NCI-H1092 (cell line): ENCODE data around the gene RPS6KA2.

ENCODE experiments used
- DNase-seq: peaks from one replicate; lab custom pipeline; 2025; lab: John Stamatoyannopoulos, UW

Gene RPS6KA2

DNA sequence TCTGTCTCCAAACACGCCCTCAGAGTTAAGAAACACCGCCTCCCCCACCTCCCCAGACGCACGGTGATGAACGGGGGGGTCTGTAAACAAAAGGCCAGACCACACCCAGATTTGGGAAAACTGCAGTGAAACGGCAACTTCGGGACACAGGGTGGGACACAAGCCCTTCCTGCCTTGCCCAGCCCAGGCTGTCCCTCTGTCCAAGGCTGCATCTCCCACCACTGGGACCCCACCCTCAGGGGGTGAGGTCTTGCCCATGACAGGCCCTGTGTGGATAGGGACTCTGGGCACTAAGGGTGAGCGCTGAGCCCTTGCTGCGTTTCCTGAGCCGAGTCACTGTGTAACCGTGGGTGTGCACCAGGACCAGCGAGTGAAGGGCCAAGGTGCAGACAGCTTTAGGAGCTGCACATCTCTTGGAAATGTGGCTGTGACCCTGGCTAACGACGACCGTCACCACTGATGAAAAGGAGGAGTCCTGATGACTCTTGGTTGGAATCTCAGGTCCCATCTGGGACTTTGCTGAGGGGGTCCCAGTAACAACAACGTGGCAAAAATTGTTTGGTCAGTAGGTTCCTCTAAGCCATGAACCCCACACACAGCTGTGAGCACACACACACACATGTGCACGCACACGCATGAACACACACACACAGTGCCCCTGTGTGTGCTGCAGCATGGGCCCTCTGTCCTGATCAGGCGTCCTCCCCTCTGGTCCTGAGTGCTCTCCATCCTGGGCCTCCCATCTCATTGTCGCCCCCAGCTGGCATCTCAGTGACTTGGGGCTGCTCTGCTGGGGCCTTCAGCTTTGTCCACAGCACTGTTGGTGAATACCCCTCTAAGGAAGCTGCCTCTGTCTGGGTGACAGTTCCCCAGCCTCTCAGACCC lies 141.2 kb downstream of the RPS6KA2 start:
- DNase-seq, result no peak

DNA sequence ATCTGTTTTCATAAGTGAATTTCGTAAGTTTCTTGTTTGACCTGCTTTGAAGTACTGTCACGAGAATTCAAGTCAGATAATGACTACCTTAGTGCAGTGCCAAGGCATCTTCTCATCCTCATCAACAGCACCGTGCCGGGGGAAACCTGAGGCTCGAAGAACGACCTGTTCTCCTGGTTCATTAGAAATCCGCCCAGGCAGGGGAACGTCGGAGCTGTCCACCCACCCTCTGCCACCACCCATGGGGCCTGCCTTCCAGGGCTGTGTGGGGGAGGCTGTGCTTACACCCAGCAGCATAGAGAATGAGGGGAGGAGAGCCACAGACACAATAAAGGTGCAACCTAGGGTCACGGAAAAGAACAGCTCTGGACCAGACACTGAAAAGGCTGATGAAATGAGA lies 142.2 kb downstream of the RPS6KA2 start:
- DNase-seq, result no peak

DNA sequence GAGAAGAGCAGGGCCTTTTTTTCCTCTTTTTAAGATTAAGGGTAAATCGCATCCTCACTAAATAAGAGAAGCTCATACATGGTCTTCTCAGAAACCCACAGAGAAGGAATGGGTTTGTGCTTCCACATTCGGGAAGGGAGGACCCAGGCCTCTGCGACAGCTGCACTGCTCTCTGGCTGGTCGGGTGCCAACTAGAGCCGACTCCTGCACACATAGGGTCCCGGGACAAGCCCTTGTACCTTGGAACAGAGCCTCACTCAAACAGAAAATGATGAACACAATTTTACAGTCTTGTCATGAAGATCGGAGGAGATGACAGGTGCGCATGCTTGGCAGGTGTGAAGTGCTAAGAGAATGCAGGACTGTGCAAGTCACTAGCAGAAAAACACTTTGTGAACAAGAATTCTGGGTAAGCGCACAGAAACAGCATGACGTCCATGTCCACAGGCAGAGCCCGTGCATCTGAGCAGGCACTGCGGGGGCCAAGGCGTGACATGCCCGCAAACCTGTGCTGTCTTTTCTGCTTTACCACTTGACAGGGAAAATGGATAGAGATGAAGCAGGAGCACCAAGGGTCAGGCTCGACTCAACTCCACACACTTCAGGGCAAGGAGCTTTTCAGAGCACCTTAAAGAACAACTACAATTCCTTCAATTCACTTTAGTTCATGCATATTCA lies 143.3 kb downstream of the RPS6KA2 start:
- DNase-seq, result no peak

DNA sequence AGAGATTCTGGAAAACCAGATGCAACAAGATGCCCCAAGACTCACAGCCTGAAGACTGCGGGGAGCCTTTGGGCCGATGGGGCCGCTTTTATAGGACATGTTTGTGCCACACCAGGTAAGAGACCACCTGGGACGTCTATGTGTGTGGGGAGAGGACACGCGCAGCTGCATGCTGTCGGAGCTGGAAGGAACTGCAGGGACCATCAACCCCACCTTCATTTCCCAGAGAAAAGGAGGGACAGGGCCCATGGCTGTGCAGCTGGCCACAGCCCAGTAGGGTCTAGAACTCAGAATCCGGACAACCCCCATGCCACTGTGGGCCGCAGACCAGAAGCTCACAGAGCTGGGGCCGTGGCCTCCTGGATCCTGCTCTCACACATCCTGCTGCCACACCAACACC lies 144.0 kb downstream of the RPS6KA2 start:
- no peak for DNase-seq

DNA sequence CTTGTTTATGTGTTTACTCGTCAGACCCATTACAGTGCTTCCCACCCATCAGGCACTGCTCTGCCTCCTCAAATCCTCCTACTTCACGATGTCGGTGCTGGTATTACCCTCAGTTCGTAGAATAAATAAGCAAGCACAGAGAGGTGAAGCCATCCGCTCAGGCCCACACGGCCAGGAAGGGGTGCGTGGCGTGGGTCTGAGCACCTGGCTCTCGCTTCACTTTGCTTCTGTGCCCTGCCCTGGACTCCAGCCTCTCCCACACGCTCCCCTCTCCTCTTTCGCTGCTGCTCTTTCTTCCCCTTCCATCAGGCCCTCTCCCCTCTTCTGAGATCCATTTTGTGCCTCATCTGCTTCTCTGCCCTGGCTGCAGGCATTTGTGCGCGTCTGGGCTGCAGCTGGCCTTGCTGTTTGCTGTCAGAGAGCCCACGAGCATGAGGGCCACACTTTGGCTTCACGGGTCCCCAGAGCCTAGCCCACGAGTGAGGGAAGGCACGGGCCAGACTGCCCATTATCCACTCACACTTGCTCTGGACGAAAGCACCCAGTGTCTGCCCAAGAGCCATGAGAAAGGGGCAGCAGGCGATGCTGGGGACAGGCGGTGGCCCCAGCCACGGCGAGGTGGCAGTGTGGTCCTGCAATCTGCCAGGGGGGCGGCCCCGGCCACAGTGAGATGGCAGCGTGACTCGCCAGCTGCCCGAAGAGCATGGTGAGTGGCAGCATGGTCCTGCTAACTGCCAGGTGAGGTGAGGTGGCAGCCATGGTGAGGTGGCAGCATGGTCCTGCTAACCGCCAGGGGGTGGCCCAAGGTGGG lies 148.1 kb downstream of the RPS6KA2 start:
- DNase-seq, result no peak

DNA sequence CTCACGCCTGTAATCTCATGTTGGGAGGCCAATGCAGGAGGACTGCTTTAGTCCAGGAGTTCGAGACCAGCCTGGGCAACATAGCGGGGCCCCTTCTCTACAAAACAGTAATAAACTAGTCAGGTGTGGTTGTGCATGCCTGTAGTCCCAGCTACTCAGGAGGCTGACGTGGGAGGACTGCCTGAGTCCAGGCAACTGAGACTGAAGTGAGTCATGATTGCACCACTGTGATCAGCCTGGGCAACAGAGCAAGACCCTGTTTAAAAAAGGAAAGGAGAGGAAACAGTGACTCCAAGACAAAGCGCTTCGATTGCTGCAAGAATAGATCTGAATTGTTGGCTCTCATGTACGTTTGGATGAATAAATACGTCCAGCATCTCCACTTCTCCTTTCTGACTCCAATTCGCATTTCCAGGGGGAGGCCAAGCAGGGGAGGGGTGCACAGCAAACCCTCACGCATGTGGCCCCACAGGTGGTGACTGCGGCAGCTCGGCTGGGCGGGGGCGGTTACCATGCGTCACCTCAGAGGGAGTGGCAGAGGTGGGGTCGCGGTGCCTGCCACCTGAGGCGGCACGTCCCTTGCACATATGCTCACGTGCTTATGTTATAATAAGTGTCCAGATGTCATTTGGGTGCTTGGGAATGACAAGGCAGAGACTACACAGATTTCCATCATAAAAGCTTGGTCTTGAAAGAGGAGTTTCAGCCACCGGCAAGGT lies 149.2 kb downstream of the RPS6KA2 start:
- DNase-seq, result no peak

DNA sequence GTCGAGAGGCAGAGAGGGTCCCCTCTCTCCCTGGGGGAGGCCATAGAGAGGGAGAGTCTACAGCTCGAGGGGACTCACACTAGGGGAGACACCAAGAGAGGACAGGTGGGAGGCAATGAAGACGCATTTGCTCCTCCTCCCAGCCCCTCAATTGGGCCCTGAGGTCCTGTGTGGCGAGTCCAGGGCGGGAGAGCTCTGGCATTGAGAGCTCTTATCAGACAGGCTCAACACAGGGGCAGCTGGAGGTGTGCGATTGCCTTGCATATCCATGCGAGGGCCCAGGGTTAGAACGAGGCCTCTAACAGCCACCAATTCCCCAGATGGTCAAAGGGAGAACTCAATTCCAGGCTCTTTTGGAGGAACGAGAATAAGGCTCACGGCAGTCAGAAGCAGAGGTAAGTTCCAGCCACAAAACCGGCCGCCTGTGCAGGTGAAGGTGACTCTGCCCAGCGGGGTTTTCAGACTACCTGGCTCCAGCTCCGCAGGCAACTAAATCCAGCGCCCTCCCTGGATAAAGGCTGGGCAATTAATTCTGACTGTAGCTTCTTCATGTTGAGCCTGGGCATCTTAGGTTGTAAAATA lies 150.3 kb downstream of the RPS6KA2 start:
- DNase-seq, result no peak

DNA sequence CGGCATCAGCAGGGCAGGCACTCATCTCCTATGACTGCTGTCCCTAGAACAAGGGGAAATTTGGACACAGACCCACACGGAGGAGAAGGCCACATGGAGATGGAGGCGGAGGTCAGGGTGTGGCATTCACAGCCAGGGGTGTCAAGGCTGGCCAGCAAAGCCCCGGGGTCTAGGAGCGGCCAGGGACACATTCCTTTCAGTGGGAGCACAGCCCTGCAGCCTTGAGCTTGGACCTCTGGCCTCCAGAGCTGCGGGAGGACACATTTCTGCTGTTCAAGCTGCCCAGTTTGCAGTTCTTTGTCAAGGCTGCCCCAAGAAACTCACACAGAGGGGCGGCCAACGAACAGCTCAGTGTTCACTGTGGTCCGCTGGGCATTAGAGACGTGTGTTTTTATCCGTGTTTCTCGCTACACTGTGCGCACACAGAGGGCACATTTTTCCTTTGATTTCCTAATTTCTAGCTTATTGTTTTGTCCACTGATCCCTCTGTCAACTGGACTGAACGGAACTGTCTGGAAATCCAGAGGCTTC lies 150.9 kb downstream of the RPS6KA2 start:
- no peak for DNase-seq

DNA sequence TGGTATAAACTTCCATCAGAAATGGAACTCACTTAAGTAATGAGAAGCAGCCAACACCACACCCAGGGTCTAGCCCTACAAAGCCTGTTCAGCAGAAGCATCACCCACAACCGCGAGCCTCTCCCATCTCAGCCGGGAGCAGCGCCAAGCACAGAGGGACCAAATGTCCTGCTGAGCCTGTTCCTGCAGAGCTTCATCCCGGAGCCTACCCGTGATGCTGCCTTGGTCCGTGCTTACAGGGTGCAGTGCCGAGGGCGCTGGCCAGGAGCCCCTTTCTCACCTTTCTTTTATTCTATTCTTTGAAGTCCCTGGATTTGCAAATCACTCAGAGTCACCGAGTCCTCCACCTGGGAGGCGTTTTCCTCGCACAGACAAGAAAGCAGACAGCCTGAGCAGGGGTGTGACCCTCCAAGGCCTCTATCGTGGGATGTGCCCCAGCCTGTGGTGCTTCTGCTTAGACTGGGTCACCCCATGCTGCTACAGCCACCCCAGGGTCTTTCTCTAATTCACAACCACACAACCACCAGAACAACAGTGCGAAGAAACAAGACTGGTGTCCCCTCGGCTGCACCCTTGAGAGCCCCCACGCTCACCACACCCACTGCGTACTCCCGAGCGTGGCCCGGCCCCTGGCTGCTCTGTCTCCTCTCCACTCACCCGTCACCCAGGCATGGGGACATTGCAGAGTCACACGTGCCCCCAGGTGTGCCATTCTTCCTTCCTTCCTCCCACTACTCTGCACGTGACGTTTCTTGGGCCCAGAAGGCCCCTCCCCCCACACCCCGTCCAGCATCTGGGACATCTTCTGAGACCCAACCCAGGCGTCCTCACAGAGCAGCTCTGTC lies 152.1 kb downstream of the RPS6KA2 start:
- DNase-seq, result no peak

DNA sequence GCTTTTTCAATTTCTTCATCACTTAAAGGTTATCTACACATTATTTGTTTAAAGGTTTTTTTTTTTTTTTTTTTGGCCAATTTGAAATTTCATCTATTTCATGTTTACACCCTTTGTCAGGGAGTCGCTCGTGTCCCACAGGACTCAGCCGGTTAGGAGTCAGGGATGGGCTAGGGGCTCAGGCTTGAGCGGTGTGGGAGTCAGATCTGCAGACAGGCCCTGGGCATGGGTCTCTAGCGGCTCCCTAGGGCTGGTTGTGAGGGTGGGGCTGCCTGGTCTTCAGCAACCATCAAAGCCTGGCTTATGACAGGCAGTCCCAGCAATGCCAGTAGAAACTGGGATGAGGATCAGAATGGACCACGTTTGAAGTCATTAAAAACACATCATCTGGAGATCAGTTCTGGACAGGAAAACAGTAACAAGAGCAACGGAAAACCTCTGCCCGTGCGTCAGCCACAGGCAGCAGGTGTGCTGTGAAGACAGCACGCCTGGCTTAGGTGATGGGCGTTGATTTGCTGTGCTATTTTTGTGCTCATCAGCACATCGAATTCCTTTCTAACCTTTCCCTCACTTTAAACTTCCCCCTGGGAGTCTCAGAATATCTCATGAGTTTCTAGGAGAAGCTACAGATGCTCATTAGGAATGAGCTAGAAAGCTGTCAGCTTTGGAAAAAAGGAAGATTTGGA lies 153.0 kb downstream of the RPS6KA2 start:
- no peak for DNase-seq

DNA sequence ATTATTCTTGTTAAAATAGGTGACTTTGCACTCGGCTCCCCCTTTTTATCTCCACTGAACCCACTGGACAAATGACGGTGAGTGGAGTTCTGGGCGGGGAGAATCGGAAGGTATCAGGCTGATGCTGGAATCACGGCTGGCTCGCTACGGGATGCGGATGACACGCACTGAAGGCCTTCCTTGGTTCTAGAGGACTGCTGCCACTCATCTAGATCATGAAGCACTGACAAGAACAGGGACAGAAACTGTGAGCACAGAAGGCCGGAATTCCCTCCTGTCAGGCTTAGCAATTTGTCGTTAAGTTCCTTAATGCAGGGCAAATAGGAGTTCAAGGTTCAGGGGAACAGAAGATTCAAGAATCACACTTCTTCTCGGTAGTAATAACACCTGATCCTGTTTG lies 154.4 kb downstream of the RPS6KA2 start:
- DNase-seq, result no peak

DNA sequence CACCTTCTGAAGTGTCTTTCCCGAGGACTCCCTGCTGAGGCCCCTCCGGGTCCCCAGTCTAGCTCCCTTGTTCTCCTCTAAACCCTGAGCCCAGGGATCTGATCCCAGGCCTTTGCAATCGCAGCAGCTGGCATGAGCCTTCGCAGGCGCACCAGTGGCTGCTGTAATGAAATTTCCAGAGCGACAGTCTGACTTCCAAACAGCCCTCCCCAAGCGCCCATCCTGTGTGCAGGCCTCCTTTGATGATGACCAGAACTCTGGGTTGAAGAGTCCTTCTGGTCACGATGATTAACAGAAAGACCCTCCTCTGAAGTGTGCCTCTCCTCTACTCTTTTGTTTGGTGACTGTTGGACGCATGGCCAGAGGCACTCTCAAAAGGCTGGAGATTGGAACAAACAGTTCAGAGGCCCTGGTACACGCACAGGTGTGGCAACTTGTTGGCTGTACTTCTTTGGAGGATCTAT lies 155.2 kb downstream of the RPS6KA2 start:
- no peak for DNase-seq

DNA sequence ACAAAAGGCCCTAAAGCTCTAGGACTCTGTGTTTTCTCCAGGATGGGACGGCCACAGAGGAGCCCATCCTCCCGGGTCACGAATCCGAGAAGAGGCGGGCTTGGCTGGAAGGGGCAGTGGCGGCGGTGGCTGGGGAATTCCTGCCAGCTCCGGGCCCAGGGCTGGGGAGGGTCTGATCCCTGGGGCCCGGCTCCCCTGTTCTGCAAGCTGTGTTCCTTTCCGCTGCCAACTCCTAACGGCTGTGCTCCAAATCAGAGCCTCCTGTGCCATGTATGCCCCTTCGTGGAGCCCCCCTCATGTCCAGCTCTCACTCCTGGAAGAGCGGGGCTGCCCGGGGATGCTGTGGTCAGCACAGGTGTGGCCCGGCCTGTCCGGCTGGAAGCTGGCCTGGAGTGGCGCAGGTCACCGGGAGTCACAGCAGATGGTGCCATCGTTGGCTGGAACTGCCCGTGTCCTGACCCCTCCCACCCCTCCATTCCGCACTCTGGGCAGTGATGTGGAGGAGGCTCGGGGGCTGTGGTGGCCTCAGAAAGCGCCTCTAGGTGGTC lies 156.1 kb downstream of the RPS6KA2 start:
- no peak for DNase-seq

DNA sequence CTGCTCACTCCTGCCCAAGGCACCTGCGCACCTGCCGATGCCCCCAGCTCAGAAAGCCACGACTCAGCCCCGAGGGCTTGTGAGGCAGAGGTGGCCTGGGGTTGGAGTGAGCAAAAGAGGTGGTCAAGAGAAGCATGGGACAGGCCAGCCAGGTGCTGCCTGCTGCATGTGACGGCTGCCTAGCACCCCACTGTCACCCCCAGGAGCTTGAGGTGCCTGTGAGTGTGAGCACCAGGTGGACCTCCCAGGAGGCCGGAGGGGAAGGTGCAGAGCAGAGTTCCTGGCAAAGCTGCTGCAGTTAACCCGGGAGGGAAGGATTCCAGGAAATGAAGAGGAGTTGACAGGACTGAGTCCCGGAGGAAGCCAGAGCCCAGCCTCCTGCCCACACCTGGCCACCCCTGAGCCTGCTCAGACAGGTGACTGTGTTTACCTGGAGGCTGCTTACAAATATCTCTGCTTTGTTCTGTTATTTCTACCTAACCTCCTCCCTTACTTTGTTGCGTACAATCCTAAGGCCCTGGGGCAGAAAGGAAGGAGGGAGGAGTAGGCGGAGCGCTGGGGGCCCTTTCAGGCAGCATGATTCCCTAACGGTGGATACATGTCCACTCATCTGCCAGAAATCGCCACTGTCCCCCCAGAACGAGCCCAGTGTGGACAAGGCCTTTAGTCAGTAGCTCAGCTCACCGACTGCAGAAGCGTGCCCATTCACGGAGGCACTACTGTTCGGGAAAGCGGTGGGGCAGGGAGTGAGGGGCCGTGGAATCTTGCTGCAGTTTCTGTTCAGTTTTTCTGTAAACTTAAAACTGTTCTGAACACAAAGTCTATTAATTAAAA lies 156.8 kb downstream of the RPS6KA2 start:
- no peak for DNase-seq

DNA sequence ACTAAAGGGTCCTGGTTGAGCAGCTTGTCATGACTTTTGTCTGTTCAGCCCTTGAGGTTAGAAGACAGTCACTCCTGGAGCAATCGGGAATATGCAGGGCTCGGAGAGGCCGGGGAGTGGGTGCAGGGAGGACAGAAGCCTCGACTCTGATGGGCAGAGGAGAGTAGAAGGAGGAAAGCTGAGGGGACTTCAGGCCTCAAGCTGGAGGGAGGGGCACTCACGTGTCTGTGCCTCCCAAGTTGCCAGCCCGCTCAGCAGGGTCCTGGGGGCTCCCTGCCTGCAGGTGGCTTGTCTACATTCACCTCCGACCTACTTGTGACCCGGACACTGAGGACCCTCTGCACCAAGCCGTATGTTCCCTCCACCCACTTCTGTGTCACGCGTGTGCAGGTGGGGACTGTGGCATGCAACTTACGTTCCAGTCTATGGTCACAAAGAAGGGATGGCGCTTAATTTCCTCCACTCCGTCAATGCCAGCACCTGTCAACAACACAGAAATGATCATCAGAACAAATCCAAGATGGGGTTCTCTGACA lies 157.6 kb downstream of the RPS6KA2 start:
- DNase-seq, result no peak

DNA sequence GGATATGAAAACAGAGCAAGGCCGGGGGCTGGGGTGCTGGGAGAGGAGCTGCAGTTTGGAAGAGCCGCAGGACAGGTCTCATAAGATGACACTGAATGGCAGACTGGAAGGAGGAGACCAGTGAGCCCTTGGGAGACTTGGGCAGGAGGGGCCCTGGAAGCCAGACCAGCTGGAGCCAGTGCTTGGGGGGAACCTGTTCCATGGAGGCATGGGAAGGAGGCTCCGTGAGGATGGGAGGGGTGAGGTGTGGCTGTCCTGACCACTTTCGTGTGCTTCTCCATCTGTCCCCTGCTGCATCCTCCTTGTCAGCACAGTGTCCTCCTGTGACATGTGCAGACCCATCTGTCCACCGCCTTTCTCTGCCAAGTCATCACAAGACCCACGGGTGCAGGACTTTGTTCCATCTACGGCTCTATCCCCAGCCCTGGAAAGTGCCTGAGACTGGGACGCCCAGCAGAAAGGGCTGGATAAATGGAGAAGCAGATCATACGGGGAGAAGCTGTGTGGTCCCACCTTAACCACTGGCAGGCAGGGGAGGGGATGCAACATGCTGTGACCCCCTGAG lies 159.5 kb downstream of the RPS6KA2 start:
- no peak for DNase-seq

DNA sequence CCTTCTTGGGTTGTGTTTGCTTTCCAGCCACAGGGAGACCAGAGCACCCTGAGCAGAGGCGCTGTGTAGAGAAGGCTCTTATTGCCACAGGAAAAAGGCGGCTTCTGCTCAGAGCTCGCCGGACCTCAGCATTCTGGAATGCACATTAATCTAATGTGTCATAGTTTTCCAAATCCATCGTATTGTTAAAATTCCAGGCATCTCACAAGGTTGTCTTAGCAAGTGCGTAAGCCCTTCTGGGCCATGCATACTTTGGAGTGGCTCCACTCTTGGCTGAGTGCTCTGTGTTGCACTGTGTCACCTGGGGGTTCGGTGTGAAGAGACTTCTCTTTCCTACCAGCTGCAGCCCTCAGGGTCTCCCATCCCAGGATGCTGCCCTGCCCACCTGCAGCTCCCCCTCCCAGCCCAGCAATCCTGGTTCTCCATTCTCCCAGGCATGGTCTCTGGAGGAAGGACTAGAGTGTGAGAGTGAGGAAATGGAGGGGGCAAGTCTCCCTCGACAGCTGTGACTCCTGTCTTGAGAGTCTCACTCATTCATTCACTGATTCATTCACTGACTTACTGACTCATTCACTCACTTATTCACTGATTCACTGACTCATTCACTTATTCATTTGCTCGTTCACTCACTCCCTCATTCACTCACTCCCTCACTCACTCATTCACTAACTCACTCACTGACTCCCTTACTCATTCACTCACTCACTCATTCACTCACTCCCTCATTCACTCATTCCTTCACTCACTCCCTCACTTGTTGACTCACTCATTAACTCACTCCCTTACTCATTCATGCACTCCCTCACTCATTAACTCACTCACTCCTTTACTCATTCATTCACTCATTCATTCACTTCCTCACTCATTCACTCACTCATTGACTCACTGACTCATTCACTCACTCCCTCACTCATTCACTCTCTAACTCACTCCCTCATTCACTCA lies 160.6 kb downstream of the RPS6KA2 start:
- no peak for DNase-seq
